Trophoblast cell (in vitro differentiated cells and primary cell): Measurements from ENCODE around the gene GPR155.
"Not testable (repeated sequence)": the region's sequence is repeated elsewhere in the genome, so short reads cannot be mapped to it uniquely, and the experiment has no call there.

Experiments used
- DNase-seq, 2 donors: peaks; one replicate each; pipeline ENCODE4 v3.0.0-alpha.2; 2016
- H2AFZ ChIP-seq: 2 replicates; pipeline ENCODE4 v1.6.1; 2013; ENCODE audit warnings: low read length, moderate library complexity, mild to moderate bottlenecking; ENCODE audit not compliant: insufficient read depth, poor library complexity
- H2AK5ac ChIP-seq: 2 replicates; pipeline ENCODE4 v1.6.1; 2013; ENCODE audit warnings: mild to moderate bottlenecking, low read length
- H2BK120ac ChIP-seq: 2 replicates; pipeline ENCODE4 v1.6.1; 2013; ENCODE audit warnings: low read length, mild to moderate bottlenecking, moderate library complexity; ENCODE audit not compliant: insufficient read depth, poor library complexity
- H2BK12ac ChIP-seq: 2 replicates; pipeline ENCODE4 v1.6.1; 2013; ENCODE audit warnings: mild to moderate bottlenecking, low read length, moderate library complexity
- H2BK5ac ChIP-seq: 2 replicates; pipeline ENCODE4 v1.6.1; 2013; ENCODE audit warnings: low read length, low read depth, moderate library complexity, mild to moderate bottlenecking; ENCODE audit not compliant: poor library complexity
- H3K14ac ChIP-seq: 2 replicates; pipeline ENCODE4 v1.6.1; 2013; ENCODE audit warnings: mild to moderate bottlenecking, low read length
- H3K18ac ChIP-seq: 2 replicates; pipeline ENCODE4 v1.6.1; 2013; ENCODE audit warnings: mild to moderate bottlenecking, low read length
- H3K23ac ChIP-seq: 2 replicates; pipeline ENCODE4 v1.6.1; 2013; ENCODE audit warnings: low read length
- H3K27ac ChIP-seq: 2 replicates; pipeline ENCODE4 v1.5.1; 2013; ENCODE audit warnings: low read depth, mild to moderate bottlenecking, inconsistent platforms, low read length, moderate library complexity
- H3K27me3 ChIP-seq: 2 replicates; pipeline ENCODE4 v1.6.1; 2013; ENCODE audit warnings: inconsistent platforms, mild to moderate bottlenecking, low read length, moderate library complexity; ENCODE audit not compliant: insufficient read depth
- H3K36me3 ChIP-seq, 2 experiments: 1 replicate in 1 of 2; 2 replicates in 1 of 2; pipeline ENCODE4 v1.6.1; 2013; ENCODE audit warnings: low read length in 2 of 2, mild to moderate bottlenecking in 2 of 2, moderate library complexity in 1 of 2; ENCODE audit not compliant: insufficient read depth in 2 of 2, control insufficient read depth in 1 of 2
- H3K4ac ChIP-seq: 2 replicates; pipeline ENCODE4 v1.6.1; 2013; ENCODE audit warnings: low read depth, mild to moderate bottlenecking, low read length, moderate library complexity
- H3K4me1 ChIP-seq, 2 experiments: 1 replicate in 1 of 2; 2 replicates in 1 of 2; pipeline ENCODE4 v1.6.1; 2013; ENCODE audit warnings: low read length in 2 of 2, mild to moderate bottlenecking in 2 of 2, moderate library complexity in 1 of 2; ENCODE audit not compliant: insufficient read depth in 2 of 2, control insufficient read depth in 1 of 2
- H3K4me2 ChIP-seq: 2 replicates; pipeline ENCODE4 v1.6.1; 2013; ENCODE audit warnings: inconsistent platforms, mild to moderate bottlenecking, low read length, moderate library complexity
- H3K4me3 ChIP-seq: 2 replicates; pipeline ENCODE4 v1.5.1; 2013; ENCODE audit warnings: mild to moderate bottlenecking, low read depth, low read length, inconsistent platforms
- H3K79me1 ChIP-seq: one replicate; pipeline ENCODE4 v1.6.1; 2013; ENCODE audit warnings: low read length
- H3K79me2 ChIP-seq: 2 replicates; pipeline ENCODE4 v1.6.1; 2013; ENCODE audit warnings: low read length, mild to moderate bottlenecking; ENCODE audit not compliant: control insufficient read depth, insufficient read depth, poor library complexity
- H3K9ac ChIP-seq: 2 replicates; pipeline ENCODE4 v1.6.1; 2013; ENCODE audit warnings: mild to moderate bottlenecking, low read length
- H3K9me3 ChIP-seq: 2 replicates; pipeline ENCODE4 v1.6.1; 2013; ENCODE audit warnings: low read depth, mild to moderate bottlenecking, control low read depth, inconsistent platforms, low read length; ENCODE audit not compliant: insufficient read depth
- H4K12ac ChIP-seq: 2 replicates; pipeline ENCODE4 v1.6.1; 2013; ENCODE audit warnings: low read depth, mild to moderate bottlenecking, low read length, moderate library complexity
- H4K8ac ChIP-seq: 2 replicates; pipeline ENCODE4 v1.6.1; 2013; ENCODE audit warnings: low read depth, mild to moderate bottlenecking, low read length, moderate library complexity
- H4K91ac ChIP-seq: one replicate; pipeline ENCODE4 v1.6.1; 2013; ENCODE audit warnings: low read depth, mild to moderate bottlenecking, low read length, moderate library complexity
- WGBS: extraction: QIAGEN DNeasy Blood & Tissue Kit; methylation state at CpG from one replicate; pipeline ENCODE4 v1.1.7; 2013; ENCODE audit warnings: missing lambda C conversion rate; ENCODE audit not compliant: insufficient read length, insufficient coverage; ENCODE audit errors: extremely low coverage; 5-methylcytosine and 5-hydroxymethylcytosine counted together

The GPR155 gene

GRCh38 chr2:174430066-174430465 lies 56.8 kb downstream of the GPR155 start:
- no peak overlapping the region for H4K12ac ChIP-seq
- no peak overlapping the region for H4K8ac ChIP-seq
- peaks cover 0 to 2% of the 10 kb centered on the region in 2 experiments for H3K36me3 ChIP-seq
- no peak overlapping the region for H2BK120ac ChIP-seq
- no peaks in the 10 kb centered on the region for H3K4me1 ChIP-seq
- H3K27ac ChIP-seq: no peak overlapping the region
- H3K79me2 ChIP-seq: no peaks in the 10 kb centered on the region
- no peak overlapping the region for H3K4me2 ChIP-seq
- no peak overlapping the region for H3K18ac ChIP-seq
- no peak overlapping the region for H2BK5ac ChIP-seq
- no peak overlapping the region for H3K4ac ChIP-seq
- no peak overlapping the region for H4K91ac ChIP-seq
- H2BK12ac ChIP-seq: no peak overlapping the region
- H3K27me3 ChIP-seq: no peaks in the 10 kb centered on the region
- no peak for DNase-seq
- no CpG with 5 or more reads among the region's 2 CpGs for WGBS
- H3K4me3 ChIP-seq: no peak overlapping the region
- no peaks in the 10 kb centered on the region for H3K79me1 ChIP-seq
- H3K23ac ChIP-seq: no peak overlapping the region
- no peak overlapping the region for H3K9ac ChIP-seq
- H3K14ac ChIP-seq: no peak overlapping the region
- no peak overlapping the region for H2AK5ac ChIP-seq
- H3K9me3 ChIP-seq: no peaks in the 10 kb centered on the region
- H2AFZ ChIP-seq: no peak overlapping the region

- H3K27me3 ChIP-seq: no peaks in the 10 kb centered on the region
- H3K18ac ChIP-seq: no peak overlapping the region
- no peak overlapping the region for H2BK12ac ChIP-seq
- no peaks in the 10 kb centered on the region for H3K9me3 ChIP-seq
- WGBS: no CpG with 5 or more reads among the region's 1 CpG
- H4K8ac ChIP-seq: no peak overlapping the region
- no peak overlapping the region for H3K4me3 ChIP-seq
- no peaks in the 10 kb centered on the region for H3K4me1 ChIP-seq
- no peaks in the 10 kb centered on the region for H3K79me1 ChIP-seq
- H4K91ac ChIP-seq: no peak overlapping the region
- no peak overlapping the region for H3K27ac ChIP-seq
- no peak overlapping the region for H3K4ac ChIP-seq
- H2AFZ ChIP-seq: no peak overlapping the region
- DNase-seq: no peak
- H3K23ac ChIP-seq: no peak overlapping the region
- no peak overlapping the region for H3K4me2 ChIP-seq
- H3K9ac ChIP-seq: no peak overlapping the region
- H3K14ac ChIP-seq: no peak overlapping the region
- H3K79me2 ChIP-seq: no peaks in the 10 kb centered on the region
- H2BK5ac ChIP-seq: no peak overlapping the region
- H2BK120ac ChIP-seq: no peak overlapping the region
- H3K36me3 ChIP-seq: peaks cover 0 to 2% of the 10 kb centered on the region in 2 experiments
- no peak overlapping the region for H4K12ac ChIP-seq
- H2AK5ac ChIP-seq: no peak overlapping the region
Observed at GRCh38 chr2:174428214-174428613, 58.6 kb downstream of the GPR155 start.

GRCh38 chr2:174412256-174412655 lies 74.6 kb downstream of the GPR155 start:
- no peak overlapping the region for H2BK12ac ChIP-seq
- H3K4ac ChIP-seq: no peak overlapping the region
- no peaks in the 10 kb centered on the region for H3K27me3 ChIP-seq
- peak overlapping the region; percentile 80 for H3K23ac ChIP-seq
- H3K79me1 ChIP-seq: no peaks in the 10 kb centered on the region
- no peak overlapping the region for H4K91ac ChIP-seq
- DNase-seq: peak; percentile 31 to 59
- no peak overlapping the region for H2AK5ac ChIP-seq
- H3K9me3 ChIP-seq: no peaks in the 10 kb centered on the region
- no peak overlapping the region for H2AFZ ChIP-seq
- no peak overlapping the region for H3K27ac ChIP-seq
- no peak overlapping the region for H4K8ac ChIP-seq
- H3K14ac ChIP-seq: no peak overlapping the region
- H2BK5ac ChIP-seq: no peak overlapping the region
- H3K4me1 ChIP-seq: peaks cover 0 to 3% of the 10 kb centered on the region in 2 experiments
- no peak overlapping the region for H4K12ac ChIP-seq
- no peak overlapping the region for H3K4me3 ChIP-seq
- no peaks in the 10 kb centered on the region for H3K79me2 ChIP-seq
- no peak overlapping the region for H2BK120ac ChIP-seq
- no peak overlapping the region for H3K18ac ChIP-seq
- no peak overlapping the region for H3K4me2 ChIP-seq
- H3K36me3 ChIP-seq: peaks cover 3% of the 10 kb centered on the region in 2 experiments
- H3K9ac ChIP-seq: no peak overlapping the region

- H2AFZ ChIP-seq, H2BK120ac ChIP-seq, H2BK12ac ChIP-seq, H3K14ac ChIP-seq, H3K4me1 ChIP-seq, H3K79me1 ChIP-seq, H4K91ac ChIP-seq, DNase-seq, H2AK5ac ChIP-seq, H3K9me3 ChIP-seq, H3K36me3 ChIP-seq, H3K79me2 ChIP-seq, H3K4me3 ChIP-seq, H3K4ac ChIP-seq, H3K23ac ChIP-seq, H4K8ac ChIP-seq, H3K4me2 ChIP-seq, H3K27ac ChIP-seq, H3K27me3 ChIP-seq, H3K9ac ChIP-seq, H4K12ac ChIP-seq, H3K18ac ChIP-seq, H2BK5ac ChIP-seq: not testable (repeated sequence)
- no CpG with 5 or more reads among the region's 31 CpGs for WGBS
Observed at GRCh38 chr2:174410039-174410438, 76.8 kb downstream of the GPR155 start.

- Histone ChIP-seq H3K4me2 (no peak overlapping the region), H3K14ac (no peak overlapping the region), H3K36me3 (no peaks in the 10 kb centered on the region), H3K4ac (no peak overlapping the region), H2BK5ac (no peak overlapping the region), H3K27me3 (no peaks in the 10 kb centered on the region), H2AK5ac (no peak overlapping the region), H2BK12ac (no peak overlapping the region), H4K12ac (no peak overlapping the region), H3K79me2 (no peaks in the 10 kb centered on the region), H3K23ac (no peak overlapping the region), H3K4me1 (no peaks in the 10 kb centered on the region), H2BK120ac (no peak overlapping the region), H2AFZ (no peak overlapping the region), H4K91ac (no peak overlapping the region), H3K9me3 (no peaks in the 10 kb centered on the region), H3K27ac (no peak overlapping the region), H4K8ac (no peak overlapping the region), H3K9ac (no peak overlapping the region), H3K18ac (no peak overlapping the region), H3K79me1 (no peaks in the 10 kb centered on the region), H3K4me3 (no peak overlapping the region)
- no peak for DNase-seq
Observed at GRCh38 chr2:174403628-174404027, 83.2 kb downstream of the GPR155 start.
